Transverse colon (tissue), 3 donors: ENCODE measurements around the gene PRSS1.

Experiments
- CTCF ChIP-seq, 5 experiments: fragments of 200-600 bp in 3 of 5; fragments of 450-650 bp in 2 of 5; sonication (generic) in 3 of 5; IDR thresholded peaks; 1 replicate in 2 of 5; 2 replicates in 3 of 5; pipeline ENCODE4 v1.5.1; 2016 to 2017; ENCODE audit warnings: antibody characterized with exemption in 5 of 5, inconsistent platforms in 3 of 5, mild to moderate bottlenecking in 2 of 5, moderate library complexity in 1 of 5
- EP300 ChIP-seq: sonication (generic); formaldehyde crosslinking; IDR thresholded peaks from one replicate; pipeline ENCODE4 v1.6.1; 2017; ENCODE audit warnings: antibody characterized with exemption, low read depth
- POLR2A ChIP-seq: fragments of 450-650 bp; IDR thresholded peaks from one replicate; pipeline ENCODE4 v1.6.1; 2016; ENCODE audit warnings: antibody characterized with exemption, mild to moderate bottlenecking, moderate library complexity

- no peak for TF ChIP-seq CTCF (IDR thresholded peaks at IDR 0.05)
- no peak for TF ChIP-seq EP300
- no peak for TF ChIP-seq POLR2A
Observed at GRCh38 chr7:142773937-142774744, 24.9 kb downstream of the PRSS1 start.
